KMS-11 (cell line): ENCODE measurements around the gene SLC22A16.

ENCODE experiments used
- H2AFZ ChIP-seq: fragments of 200-600 bp; sonication (generic); 2 replicates; pipeline ENCODE4 v1.6.1; 2016; ENCODE audit warnings: antibody characterized with exemption, mixed run types, low read depth
- H3K27ac ChIP-seq: fragments of 200-600 bp; sonication (generic); 2 replicates; pipeline ENCODE4 v1.6.1; 2016; ENCODE audit warnings: mild to moderate bottlenecking, mixed run types
- H3K27me3 ChIP-seq: fragments of 200-600 bp; sonication (generic); 2 replicates; pipeline ENCODE4 v1.6.1; 2017; ENCODE audit warnings: mild to moderate bottlenecking, low read depth, mixed run types, moderate library complexity; ENCODE audit not compliant: insufficient read depth
- H3K36me3 ChIP-seq: fragments of 200-600 bp; sonication (generic); 2 replicates; pipeline ENCODE4 v1.6.1; 2017; ENCODE audit warnings: mild to moderate bottlenecking, mixed run types; ENCODE audit not compliant: insufficient read depth
- H3K4me1 ChIP-seq: fragments of 200-600 bp; sonication (generic); 2 replicates; pipeline ENCODE4 v1.6.1; 2016; ENCODE audit warnings: mild to moderate bottlenecking, low read depth, mixed run types; ENCODE audit not compliant: poor library complexity, severe bottlenecking
- H3K4me2 ChIP-seq: fragments of 200-600 bp; sonication (generic); 2 replicates; pipeline ENCODE4 v1.7.0; 2016; ENCODE audit warnings: mild to moderate bottlenecking, mixed run types
- H3K4me3 ChIP-seq: fragments of 200-600 bp; sonication (generic); IDR thresholded peaks from 2 replicates; pipeline ENCODE4 v1.6.1; 2017; ENCODE audit warnings: low read depth, low read length, mixed read lengths; ENCODE audit not compliant: insufficient read depth
- H3K79me2 ChIP-seq: fragments of 200-600 bp; sonication (generic); 2 replicates; pipeline ENCODE4 v1.6.1; 2016; ENCODE audit warnings: low read depth, mixed run types; ENCODE audit not compliant: insufficient read depth
- H3K9ac ChIP-seq: fragments of 200-600 bp; sonication (generic); 2 replicates; pipeline ENCODE4 v1.6.1; 2016; ENCODE audit warnings: mild to moderate bottlenecking, mixed run types
- H4K20me1 ChIP-seq: fragments of 200-600 bp; sonication (generic); 2 replicates; pipeline ENCODE4 v1.6.1; 2016; ENCODE audit warnings: mild to moderate bottlenecking, mixed run types; ENCODE audit not compliant: insufficient read depth
- CTCF ChIP-seq: fragments of 200-600 bp; sonication (generic); conservative IDR thresholded peaks from 2 replicates; pipeline ENCODE4 v1.6.1; 2017; ENCODE audit warnings: low read depth, mild to moderate bottlenecking, antibody characterized with exemption, low read length, moderate library complexity, mixed read lengths

Gene SLC22A16

GRCh38 chr6:110486756-110487155, 10.3 kb upstream of the SLC22A16 start:
- Histone ChIP-seq H4K20me1 (no peaks in the 10 kb centered on the region), H3K27me3 (no peaks in the 10 kb centered on the region), H3K27ac (no peak overlapping the region), H3K4me2 (no peak overlapping the region), H3K79me2 (no peaks in the 10 kb centered on the region), H3K4me1 (peaks cover 25% of the 10 kb centered on the region), H2AFZ (no peak overlapping the region), H3K9ac (no peak overlapping the region), H3K4me3 (no peak overlapping the region), H3K36me3 (no peaks in the 10 kb centered on the region)
- TF ChIP-seq CTCF, result no peak

GRCh38 chr6:110485491-110485890, 9.1 kb upstream of the SLC22A16 start:
- H3K79me2 ChIP-seq, result no peaks in the 10 kb centered on the region
- H3K4me2 ChIP-seq, result no peak overlapping the region
- TF ChIP-seq CTCF, result no peak
- no peak overlapping the region for H3K9ac ChIP-seq
- no peak overlapping the region for H3K4me3 ChIP-seq
- H2AFZ ChIP-seq, result no peak overlapping the region
- no peak overlapping the region for H3K27ac ChIP-seq
- no peaks in the 10 kb centered on the region for H3K27me3 ChIP-seq
- peaks cover 14% of the 10 kb centered on the region for H3K4me1 ChIP-seq
- H4K20me1 ChIP-seq, result no peaks in the 10 kb centered on the region
- H3K36me3 ChIP-seq, result no peaks in the 10 kb centered on the region

- Histone ChIP-seq H3K4me3 (no peak overlapping the region), H3K4me1 (peaks cover 2% of the 10 kb centered on the region), H3K4me2 (no peak overlapping the region), H3K27ac (no peak overlapping the region), H3K36me3 (no peaks in the 10 kb centered on the region), H3K27me3 (no peaks in the 10 kb centered on the region), H2AFZ (no peak overlapping the region), H4K20me1 (no peaks in the 10 kb centered on the region), H3K79me2 (no peaks in the 10 kb centered on the region), H3K9ac (no peak overlapping the region)
- TF ChIP-seq CTCF, result no peak
These were observed 7.9 kb upstream of the SLC22A16 start for GRCh38 chr6:110484321-110484720.

GRCh38 chr6:110482774-110483400, 6.5 kb upstream of the SLC22A16 start:
- no peaks in the 10 kb centered on the region for H3K36me3 ChIP-seq
- no peak overlapping the region for H3K4me3 ChIP-seq
- no peak overlapping the region for H3K9ac ChIP-seq
- no peak overlapping the region for H3K27ac ChIP-seq
- H3K79me2 ChIP-seq, result no peaks in the 10 kb centered on the region
- H4K20me1 ChIP-seq, result no peaks in the 10 kb centered on the region
- no peaks in the 10 kb centered on the region for H3K27me3 ChIP-seq
- H3K4me1 ChIP-seq, result no peaks in the 10 kb centered on the region
- no peak overlapping the region for H3K4me2 ChIP-seq
- TF ChIP-seq CTCF, result no peak
- no peak overlapping the region for H2AFZ ChIP-seq
